Ishikawa (cell line): Measurements from ENCODE around the gene SMOC1.

Experiments
- CREB1 ChIP-seq: IDR thresholded peaks from 2 replicates; pipeline ENCODE4 v1.6.1; 2012; ENCODE audit warnings: low read depth
- EP300 ChIP-seq: IDR thresholded peaks from 2 replicates; pipeline ENCODE4 v1.6.1; 2012; ENCODE audit warnings: borderline replicate concordance
- NFIC ChIP-seq: IDR thresholded peaks from 2 replicates; pipeline ENCODE4 v1.6.1; 2012
- RAD21 ChIP-seq: IDR thresholded peaks from 2 replicates; pipeline ENCODE4 v1.6.1; 2012; ENCODE audit warnings: low read depth
- TF ChIP-seq, protein P1 (sequence below): IDR thresholded peaks from 2 replicates; pipeline ENCODE4 v1.6.1; 2012
- TF ChIP-seq, protein P2 (sequence below): IDR thresholded peaks from 2 replicates; pipeline ENCODE4 v1.6.1; 2012; ENCODE audit warnings: low read depth, mild to moderate bottlenecking

DNA sequence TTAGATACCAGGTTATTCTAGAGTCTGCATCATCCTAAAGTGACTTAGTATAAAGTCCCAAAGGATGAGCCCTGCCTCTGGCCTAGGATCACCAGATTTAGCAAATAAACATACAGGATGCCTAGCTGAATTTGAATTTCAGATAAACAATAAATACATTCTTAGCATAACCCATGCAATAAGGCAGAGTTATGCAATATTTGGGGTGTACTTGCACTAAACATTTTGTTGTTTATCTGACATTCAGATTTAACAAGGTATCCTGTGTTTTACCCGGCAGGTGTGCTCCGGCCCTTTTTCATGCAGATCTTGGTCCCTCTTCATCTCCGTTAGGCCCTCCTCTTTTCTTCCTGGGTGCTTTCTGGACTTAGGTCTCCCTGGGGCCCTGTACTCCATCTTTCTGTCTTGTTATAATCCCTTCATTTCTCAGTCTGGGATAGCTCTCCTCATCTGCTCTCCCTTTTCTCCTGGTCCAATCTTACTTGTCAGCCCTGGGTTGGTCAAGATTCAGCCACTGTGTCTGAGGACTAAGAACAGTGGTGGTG, 18.1 kb upstream of the SMOC1 start:
- TF ChIP-seq RAD21 (no peak), EP300 (no peak), NFIC (no peak), CREB1 (no peak)
- TF ChIP-seq, protein P1, sequence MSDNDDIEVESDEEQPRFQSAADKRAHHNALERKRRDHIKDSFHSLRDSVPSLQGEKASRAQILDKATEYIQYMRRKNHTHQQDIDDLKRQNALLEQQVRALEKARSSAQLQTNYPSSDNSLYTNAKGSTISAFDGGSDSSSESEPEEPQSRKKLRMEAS, result no peak
- TF ChIP-seq, protein P2, sequence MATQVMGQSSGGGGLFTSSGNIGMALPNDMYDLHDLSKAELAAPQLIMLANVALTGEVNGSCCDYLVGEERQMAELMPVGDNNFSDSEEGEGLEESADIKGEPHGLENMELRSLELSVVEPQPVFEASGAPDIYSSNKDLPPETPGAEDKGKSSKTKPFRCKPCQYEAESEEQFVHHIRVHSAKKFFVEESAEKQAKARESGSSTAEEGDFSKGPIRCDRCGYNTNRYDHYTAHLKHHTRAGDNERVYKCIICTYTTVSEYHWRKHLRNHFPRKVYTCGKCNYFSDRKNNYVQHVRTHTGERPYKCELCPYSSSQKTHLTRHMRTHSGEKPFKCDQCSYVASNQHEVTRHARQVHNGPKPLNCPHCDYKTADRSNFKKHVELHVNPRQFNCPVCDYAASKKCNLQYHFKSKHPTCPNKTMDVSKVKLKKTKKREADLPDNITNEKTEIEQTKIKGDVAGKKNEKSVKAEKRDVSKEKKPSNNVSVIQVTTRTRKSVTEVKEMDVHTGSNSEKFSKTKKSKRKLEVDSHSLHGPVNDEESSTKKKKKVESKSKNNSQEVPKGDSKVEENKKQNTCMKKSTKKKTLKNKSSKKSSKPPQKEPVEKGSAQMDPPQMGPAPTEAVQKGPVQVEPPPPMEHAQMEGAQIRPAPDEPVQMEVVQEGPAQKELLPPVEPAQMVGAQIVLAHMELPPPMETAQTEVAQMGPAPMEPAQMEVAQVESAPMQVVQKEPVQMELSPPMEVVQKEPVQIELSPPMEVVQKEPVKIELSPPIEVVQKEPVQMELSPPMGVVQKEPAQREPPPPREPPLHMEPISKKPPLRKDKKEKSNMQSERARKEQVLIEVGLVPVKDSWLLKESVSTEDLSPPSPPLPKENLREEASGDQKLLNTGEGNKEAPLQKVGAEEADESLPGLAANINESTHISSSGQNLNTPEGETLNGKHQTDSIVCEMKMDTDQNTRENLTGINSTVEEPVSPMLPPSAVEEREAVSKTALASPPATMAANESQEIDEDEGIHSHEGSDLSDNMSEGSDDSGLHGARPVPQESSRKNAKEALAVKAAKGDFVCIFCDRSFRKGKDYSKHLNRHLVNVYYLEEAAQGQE, result no peak
